Measurements from ENCODE around the gene SLC4A3.

DNA sequence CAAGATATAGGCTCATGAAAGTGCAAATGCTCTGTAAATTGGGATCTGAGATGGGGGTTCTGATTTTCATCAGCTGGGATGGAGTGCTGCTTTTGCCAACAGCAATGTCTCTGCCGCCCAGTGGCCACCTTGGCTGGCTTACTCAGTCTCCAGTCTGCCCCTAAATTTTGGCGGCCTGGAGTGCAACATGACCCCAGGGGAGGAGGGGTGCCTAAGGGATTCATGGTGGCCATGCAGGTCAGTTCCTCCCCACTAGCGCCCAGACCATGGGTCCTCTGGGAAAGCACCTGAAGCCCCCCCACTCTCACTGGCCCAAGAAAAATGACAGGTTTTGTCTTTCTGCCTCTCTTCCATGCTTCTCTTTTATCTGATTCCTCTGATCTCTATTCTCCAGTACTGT lies 45.0 kb downstream of the SLC4A3 start:
- TF ChIP-seq, protein P1, sequence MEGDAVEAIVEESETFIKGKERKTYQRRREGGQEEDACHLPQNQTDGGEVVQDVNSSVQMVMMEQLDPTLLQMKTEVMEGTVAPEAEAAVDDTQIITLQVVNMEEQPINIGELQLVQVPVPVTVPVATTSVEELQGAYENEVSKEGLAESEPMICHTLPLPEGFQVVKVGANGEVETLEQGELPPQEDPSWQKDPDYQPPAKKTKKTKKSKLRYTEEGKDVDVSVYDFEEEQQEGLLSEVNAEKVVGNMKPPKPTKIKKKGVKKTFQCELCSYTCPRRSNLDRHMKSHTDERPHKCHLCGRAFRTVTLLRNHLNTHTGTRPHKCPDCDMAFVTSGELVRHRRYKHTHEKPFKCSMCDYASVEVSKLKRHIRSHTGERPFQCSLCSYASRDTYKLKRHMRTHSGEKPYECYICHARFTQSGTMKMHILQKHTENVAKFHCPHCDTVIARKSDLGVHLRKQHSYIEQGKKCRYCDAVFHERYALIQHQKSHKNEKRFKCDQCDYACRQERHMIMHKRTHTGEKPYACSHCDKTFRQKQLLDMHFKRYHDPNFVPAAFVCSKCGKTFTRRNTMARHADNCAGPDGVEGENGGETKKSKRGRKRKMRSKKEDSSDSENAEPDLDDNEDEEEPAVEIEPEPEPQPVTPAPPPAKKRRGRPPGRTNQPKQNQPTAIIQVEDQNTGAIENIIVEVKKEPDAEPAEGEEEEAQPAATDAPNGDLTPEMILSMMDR (IDR thresholded peaks at IDR 0.05 in 8 of 11, conservative IDR thresholded peaks at IDR 0.05 in 3 of 11) = no peak
- TF ChIP-seq POLR2AphosphoS5 (IDR thresholded peaks at IDR 0.05) (no peak), POLR2A (IDR thresholded peaks at IDR 0.05) (no peak)

Measured in spleen (tissue), 7 donors.